HG03571 (cell line): ENCODE data around the gene FMN2.

Experiments
- ATAC-seq: cut with Tn5 transposase; IDR thresholded peaks from one replicate; pipeline ENCODE4 v1.9.1; 2021; ENCODE audit not compliant: unreplicated experiment

FMN2 gene

GRCh38 chr1:240192851-240193250, 101.2 kb downstream of the FMN2 start:
- ATAC-seq: no peak

- no peak for ATAC-seq
These were observed 102.0 kb downstream of the FMN2 start for GRCh38 chr1:240193679-240194078.

- ATAC-seq: no peak
These were observed 102.4 kb downstream of the FMN2 start for GRCh38 chr1:240194120-240194519.

- ATAC-seq: no peak
These were observed 106.7 kb downstream of the FMN2 start for GRCh38 chr1:240198376-240198775.

GRCh38 chr1:240199758-240200645, 108.3 kb downstream of the FMN2 start:
- no peak for ATAC-seq

- no peak for ATAC-seq
These were observed 110.2 kb downstream of the FMN2 start for GRCh38 chr1:240201931-240202330.

GRCh38 chr1:240207073-240207709, 115.5 kb downstream of the FMN2 start:
- no peak for ATAC-seq

GRCh38 chr1:240210026-240210425, 118.3 kb downstream of the FMN2 start:
- no peak for ATAC-seq

GRCh38 chr1:240212556-240212955, 120.9 kb downstream of the FMN2 start:
- no peak for ATAC-seq

GRCh38 chr1:240217403-240217802, 125.7 kb downstream of the FMN2 start:
- no peak for ATAC-seq

- no peak for ATAC-seq
These were observed 127.4 kb downstream of the FMN2 start for GRCh38 chr1:240219104-240219503.

GRCh38 chr1:240226102-240226501, 134.4 kb downstream of the FMN2 start:
- ATAC-seq: no peak

- no peak for ATAC-seq
These were observed 139.1 kb downstream of the FMN2 start for GRCh38 chr1:240230816-240231215.

- no peak for ATAC-seq
These were observed 140.8 kb downstream of the FMN2 start for GRCh38 chr1:240232530-240232929.

- ATAC-seq: no peak
These were observed 143.0 kb downstream of the FMN2 start for GRCh38 chr1:240234485-240235210.

GRCh38 chr1:240235521-240236288, 144.0 kb downstream of the FMN2 start:
- no peak for ATAC-seq

- no peak for ATAC-seq
These were observed 145.6 kb downstream of the FMN2 start for GRCh38 chr1:240237305-240237721.

GRCh38 chr1:240239309-240239708, 147.6 kb downstream of the FMN2 start:
- ATAC-seq: no peak

- no peak for ATAC-seq
These were observed 149.6 kb downstream of the FMN2 start for GRCh38 chr1:240241278-240241677.

GRCh38 chr1:240242601-240243144, 151.0 kb downstream of the FMN2 start:
- ATAC-seq: no peak
